ENCODE measurements around the gene MCOLN1.

GRCh38 chr19:7554565-7554964 is 32.1 kb downstream of the MCOLN1 start:
- TF ChIP-seq, protein P1, sequence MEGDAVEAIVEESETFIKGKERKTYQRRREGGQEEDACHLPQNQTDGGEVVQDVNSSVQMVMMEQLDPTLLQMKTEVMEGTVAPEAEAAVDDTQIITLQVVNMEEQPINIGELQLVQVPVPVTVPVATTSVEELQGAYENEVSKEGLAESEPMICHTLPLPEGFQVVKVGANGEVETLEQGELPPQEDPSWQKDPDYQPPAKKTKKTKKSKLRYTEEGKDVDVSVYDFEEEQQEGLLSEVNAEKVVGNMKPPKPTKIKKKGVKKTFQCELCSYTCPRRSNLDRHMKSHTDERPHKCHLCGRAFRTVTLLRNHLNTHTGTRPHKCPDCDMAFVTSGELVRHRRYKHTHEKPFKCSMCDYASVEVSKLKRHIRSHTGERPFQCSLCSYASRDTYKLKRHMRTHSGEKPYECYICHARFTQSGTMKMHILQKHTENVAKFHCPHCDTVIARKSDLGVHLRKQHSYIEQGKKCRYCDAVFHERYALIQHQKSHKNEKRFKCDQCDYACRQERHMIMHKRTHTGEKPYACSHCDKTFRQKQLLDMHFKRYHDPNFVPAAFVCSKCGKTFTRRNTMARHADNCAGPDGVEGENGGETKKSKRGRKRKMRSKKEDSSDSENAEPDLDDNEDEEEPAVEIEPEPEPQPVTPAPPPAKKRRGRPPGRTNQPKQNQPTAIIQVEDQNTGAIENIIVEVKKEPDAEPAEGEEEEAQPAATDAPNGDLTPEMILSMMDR (IDR thresholded peaks at IDR 0.05; ENCODE audit: extremely low read depth in 1 of 2, insufficient read depth in 1 of 2, low read depth in 1 of 2, low read length in 2 of 2), result no peak
- no peak for TF ChIP-seq EZH2 (IDR thresholded peaks at IDR 0.05; ENCODE audit: borderline replicate concordance, low read depth, low read length, severe bottlenecking)
- no peak for TF ChIP-seq POLR2A (IDR thresholded peaks at IDR 0.05; ENCODE audit: low read depth, low read length)
